Right atrium auricular region (tissue), 2 donors: Measurements from ENCODE around the gene OR6C6. TPM values are rescaled to one million over a fixed set of nuclear protein-coding genes. Genes with fewer than 3 reads are reported as not detected.

Experiments used
- DNase-seq: peaks from one replicate; pipeline ENCODE4 v3.0.0-alpha.2; 2019; ENCODE audit warnings: low spot score
- H3K27ac ChIP-seq, 2 donors: fragments of 200-600 bp; sonication (generic); 1 replicate in 1 of 2; 2 replicates in 1 of 2; pipeline ENCODE4 v1.5.1; 2016 to 2019
- H3K27me3 ChIP-seq, 2 donors: fragments of 200-600 bp; sonication (generic); one replicate each; pipeline versions ENCODE4 v1.5.1 to v1.6.0; 2017 to 2019
- H3K36me3 ChIP-seq: fragments of 200-600 bp; sonication (generic); one replicate; pipeline ENCODE4 v1.5.1; 2016
- H3K4me1 ChIP-seq, 2 donors: fragments of 200-600 bp; sonication (generic); one replicate each; pipeline versions ENCODE4 v1.5.1 to v1.6.0; 2017 to 2019
- H3K4me3 ChIP-seq, 2 donors: fragments of 200-600 bp; sonication (generic); 1 replicate in 1 of 2; 2 replicates in 1 of 2; pipeline ENCODE4 v1.5.1; 2017 to 2019; ENCODE audit warnings: mild to moderate bottlenecking in 1 of 2, moderate library complexity in 1 of 2
- H3K9me3 ChIP-seq, 2 donors: fragments of 200-600 bp; sonication (generic); one replicate each; pipeline ENCODE4 v1.5.1; 2019
- CTCF ChIP-seq, 2 donors: fragments of 200-600 bp; sonication (generic); IDR thresholded peaks; one replicate each; pipeline ENCODE4 v1.5.1; 2019; ENCODE audit warnings: antibody characterized with exemption in 2 of 2
- total RNA-seq, 2 donors: library from RNA; depleted of rRNA; stranded (reverse); fragments of >200 nt; gene quantifications; one replicate each; pipeline ENCODE4 v1.1.0, GENCODE V29; 2016

Gene OR6C6
- total RNA-seq, 2 donors from 2014 or later = not detected

GRCh38 chr12:55289999-55290398, 6.4 kb downstream of the OR6C6 start:
- no peak overlapping the region for H3K27ac ChIP-seq
- TF ChIP-seq CTCF (IDR thresholded peaks at IDR 0.05) = no peak
- H3K9me3 ChIP-seq = no peaks in the 10 kb centered on the region
- H3K36me3 ChIP-seq = no peaks in the 10 kb centered on the region
- no peak overlapping the region for H3K4me3 ChIP-seq
- DNase-seq = no peak
- H3K27me3 ChIP-seq = no peaks in the 10 kb centered on the region
- no peaks in the 10 kb centered on the region for H3K4me1 ChIP-seq

GRCh38 chr12:55280991-55281390, 15.4 kb downstream of the OR6C6 start:
- Histone ChIP-seq H3K9me3 (no peaks in the 10 kb centered on the region), H3K4me1 (no peaks in the 10 kb centered on the region), H3K27me3 (no peaks in the 10 kb centered on the region), H3K36me3 (no peaks in the 10 kb centered on the region), H3K27ac (no peak overlapping the region), H3K4me3 (no peak overlapping the region)
- no peak for DNase-seq
- no peak for TF ChIP-seq CTCF (IDR thresholded peaks at IDR 0.05)

GRCh38 chr12:55258303-55258702, 38.1 kb downstream of the OR6C6 start:
- H3K36me3 ChIP-seq = no peaks in the 10 kb centered on the region
- TF ChIP-seq CTCF (IDR thresholded peaks at IDR 0.05) = no peak
- no peaks in the 10 kb centered on the region for H3K4me1 ChIP-seq
- no peaks in the 10 kb centered on the region for H3K9me3 ChIP-seq
- no peak overlapping the region for H3K4me3 ChIP-seq
- no peaks in the 10 kb centered on the region for H3K27me3 ChIP-seq
- H3K27ac ChIP-seq = no peak overlapping the region
- no peak for DNase-seq

GRCh38 chr12:55256831-55257230, 39.5 kb downstream of the OR6C6 start:
- DNase-seq = no peak
- H3K36me3 ChIP-seq = no peaks in the 10 kb centered on the region
- H3K4me1 ChIP-seq = no peaks in the 10 kb centered on the region
- H3K27ac ChIP-seq = no peak overlapping the region
- no peak for TF ChIP-seq CTCF (IDR thresholded peaks at IDR 0.05)
- H3K27me3 ChIP-seq = no peaks in the 10 kb centered on the region
- no peaks in the 10 kb centered on the region for H3K9me3 ChIP-seq
- no peak overlapping the region for H3K4me3 ChIP-seq

- Histone ChIP-seq H3K27me3 (no peaks in the 10 kb centered on the region), H3K4me3 (no peak overlapping the region), H3K4me1 (no peaks in the 10 kb centered on the region), H3K36me3 (no peaks in the 10 kb centered on the region), H3K27ac (no peak overlapping the region), H3K9me3 (no peaks in the 10 kb centered on the region)
- no peak for DNase-seq
- no peak for TF ChIP-seq CTCF (IDR thresholded peaks at IDR 0.05)
These were observed 43.1 kb downstream of the OR6C6 start for GRCh38 chr12:55253281-55253680.

- Histone ChIP-seq H3K9me3 (no peaks in the 10 kb centered on the region), H3K27me3 (no peaks in the 10 kb centered on the region), H3K36me3 (no peaks in the 10 kb centered on the region), H3K27ac (no peak overlapping the region), H3K4me1 (no peaks in the 10 kb centered on the region), H3K4me3 (no peak overlapping the region)
- TF ChIP-seq CTCF (IDR thresholded peaks at IDR 0.05) = no peak
- no peak for DNase-seq
These were observed 45.4 kb downstream of the OR6C6 start for GRCh38 chr12:55250944-55251343.
